MCF 10A (cell line): Measurements from ENCODE around the gene C11orf54. TPM values are rescaled to one million over a fixed set of nuclear protein-coding genes. Genes with fewer than 3 reads are reported as not detected.

Experiments used
- BruUV-seq: library from RNA; stranded (reverse); fragments of 400-500 nt; replicated peaks from 2 replicates; lab custom pipeline; 2021; lab: Mats Ljungman, UMichigan
- CTCF ChIA-PET: fragments of 300-600 bp; sonication (Branson Sonifier 250); formaldehyde crosslinking; extraction: SDS; loops from one replicate; lab custom pipeline; 2021; ENCODE audit warnings: antibody characterized with exemption, inconsistent platforms; lab: Yijun Ruan, JAX
- POLR2A ChIA-PET: fragments of 300-600, 350-650 bp; sonication (Branson Sonifier 250); formaldehyde crosslinking; extraction: SDS; loops from one replicate; lab custom pipeline; 2020; ENCODE audit warnings: antibody characterized with exemption, inconsistent platforms; lab: Yijun Ruan, JAX
- DNase-seq: peaks from one replicate; pipeline ENCODE4 v3.0.0-alpha.2; 2018; ENCODE audit not compliant: unreplicated experiment
- H3K27ac Mint-ChIP-seq: one replicate; pipeline ENCODE4 v1.8.0; 2022; ENCODE audit warnings: mild to moderate bottlenecking, low read depth, mixed read lengths; ENCODE audit not compliant: unreplicated experiment
- H3K27me3 Mint-ChIP-seq: one replicate; pipeline ENCODE4 v1.8.0; 2022; ENCODE audit warnings: mixed read lengths; ENCODE audit not compliant: insufficient read depth, unreplicated experiment
- H3K36me3 Mint-ChIP-seq: one replicate; pipeline ENCODE4 v1.8.0; 2022; ENCODE audit warnings: mild to moderate bottlenecking, moderate library complexity, mixed read lengths; ENCODE audit not compliant: insufficient read depth, unreplicated experiment
- H3K4me1 Mint-ChIP-seq: one replicate; pipeline ENCODE4 v1.8.0; 2022; ENCODE audit warnings: mixed read lengths; ENCODE audit not compliant: insufficient read depth, unreplicated experiment
- H3K4me3 Mint-ChIP-seq: one replicate; pipeline ENCODE4 v1.8.0; 2022; ENCODE audit warnings: mild to moderate bottlenecking, moderate library complexity, mixed read lengths; ENCODE audit not compliant: unreplicated experiment
- H3K9me3 Mint-ChIP-seq: one replicate; pipeline ENCODE4 v1.8.0; 2022; ENCODE audit warnings: mixed read lengths; ENCODE audit not compliant: unreplicated experiment
- CTCF ChIP-seq: fragments of 200-600 bp; IDR thresholded peaks from one replicate; pipeline ENCODE4 v1.8.0; 2022; ENCODE audit warnings: antibody characterized with exemption, mild to moderate bottlenecking; ENCODE audit not compliant: unreplicated experiment
- intact Hi-C: fragments of 100-400 bp; cut with micrococcal nuclease; formaldehyde crosslinking; loops from 2 replicates; pipeline ENCODE4 v1.14.1; 2022
- total RNA-seq: library from RNA; stranded (reverse); gene quantifications from 2 replicates; pipeline ENCODE4 v1.2.3, GENCODE V29; 2022

C11orf54 gene
- total RNA-seq, 1 experiment from 2014 or later: 13.8 TPM

DNA sequence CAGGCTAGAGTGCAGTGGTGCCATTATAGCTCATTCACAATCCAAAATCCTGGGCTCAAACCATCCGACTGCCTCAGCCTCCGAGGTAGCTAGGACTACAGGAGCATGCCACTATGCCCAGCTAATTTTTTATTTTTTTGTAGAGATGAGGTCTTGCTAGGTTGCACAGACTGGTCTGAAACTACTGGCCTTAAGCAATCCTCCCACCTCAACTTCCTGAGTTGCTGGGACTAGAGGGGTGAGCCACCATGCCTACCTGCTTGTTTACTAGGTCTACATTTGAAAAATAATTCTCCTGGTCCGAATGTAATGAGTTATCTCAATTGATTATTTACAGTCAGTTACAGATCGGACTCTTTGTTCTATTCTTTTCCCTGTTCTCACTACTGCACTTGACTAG lies 22.2 kb upstream of the C11orf54 start:
- no peak for TF ChIP-seq CTCF
- H3K4me3 Mint-ChIP-seq: no peak overlapping the region
- DNase-seq: no peak
- no peaks in the 10 kb centered on the region for H3K4me1 Mint-ChIP-seq
- BruUV-seq: no TSS peak
- POLR2A ChIA-PET: interaction anchor here (0.6 to 2.0 kb wide), 6 partner anchors 8 to 760 kb away, joined by 3 to 6 read pairs (median 4); partner anchors contain the start of genes C11orf54 and TAF1D
- intact Hi-C loops: no loop called here
- H3K9me3 Mint-ChIP-seq: no peaks in the 10 kb centered on the region
- no peaks in the 10 kb centered on the region for H3K27me3 Mint-ChIP-seq
- H3K36me3 Mint-ChIP-seq: peaks cover 45% of the 10 kb centered on the region
- CTCF ChIA-PET: interaction anchor here (1.1 kb wide), 1 partner anchor 67 kb away, joined by 3 read pairs; no protein-coding TSS in a partner anchor
- no peak overlapping the region for H3K27ac Mint-ChIP-seq

GRCh38 chr11:93720522-93720921 lies 20.9 kb upstream of the C11orf54 start:
- BruUV-seq: no TSS peak
- intact Hi-C loops: no loop called here
- no peak for TF ChIP-seq CTCF
- peaks cover 58% of the 10 kb centered on the region for H3K36me3 Mint-ChIP-seq
- ChIA-PET CTCF (interaction anchor here (0.6 to 1.4 kb wide), 5 partner anchors 17 to 1234 kb away, joined by 3 to 6 read pairs (median 3); no protein-coding TSS in a partner anchor), POLR2A (interaction anchor here (2.0 to 3.2 kb wide), 2 partner anchors 11 to 19 kb away, joined by 6 to 16 read pairs; no protein-coding TSS in a partner anchor)
- no peak overlapping the region for H3K4me3 Mint-ChIP-seq
- no peak overlapping the region for H3K27ac Mint-ChIP-seq
- H3K4me1 Mint-ChIP-seq: no peaks in the 10 kb centered on the region
- H3K27me3 Mint-ChIP-seq: no peaks in the 10 kb centered on the region
- no peak for DNase-seq
- H3K9me3 Mint-ChIP-seq: no peaks in the 10 kb centered on the region

DNA sequence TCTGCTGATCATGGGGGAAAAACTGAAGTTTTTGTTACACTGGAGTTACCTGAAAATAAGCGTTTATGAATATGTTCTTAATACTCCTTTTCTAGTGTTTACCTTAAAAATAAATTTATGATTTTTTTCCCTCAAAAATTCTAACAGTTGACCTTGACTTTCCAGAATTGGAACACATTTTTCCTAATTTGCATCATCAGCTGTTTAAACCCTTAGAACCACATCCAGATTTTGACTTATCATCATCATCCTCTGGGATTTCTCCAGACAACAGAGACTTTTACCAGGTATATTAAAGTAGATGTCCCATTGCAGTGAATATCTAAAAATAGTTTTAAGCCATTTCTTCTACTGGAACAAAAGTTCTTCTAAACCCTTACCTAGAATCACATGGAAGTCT lies 17.4 kb upstream of the C11orf54 start:
- no peak overlapping the region for H3K4me3 Mint-ChIP-seq
- no peaks in the 10 kb centered on the region for H3K9me3 Mint-ChIP-seq
- ChIA-PET CTCF (no interaction called here), POLR2A (interaction anchor here (0.6 to 9.2 kb wide), 4 partner anchors 15 to 343 kb away, joined by 3 to 123 read pairs (median 4); partner anchors contain the start of genes C11orf54, MED17 and TAF1D)
- intact Hi-C loops: no loop called here
- H3K4me1 Mint-ChIP-seq: no peaks in the 10 kb centered on the region
- H3K27me3 Mint-ChIP-seq: no peaks in the 10 kb centered on the region
- DNase-seq: no peak
- no peak overlapping the region for H3K27ac Mint-ChIP-seq
- no peak for TF ChIP-seq CTCF
- BruUV-seq: no TSS peak
- H3K36me3 Mint-ChIP-seq: peaks cover 72% of the 10 kb centered on the region

GRCh38 chr11:93727985-93728791 lies 13.3 kb upstream of the C11orf54 start:
- CTCF ChIA-PET: interaction anchor here (0.9 kb wide), 2 partner anchors 13 to 494 kb away, joined by 3 to 4 read pairs; partner anchors contain the start of genes C11orf54 and TAF1D
- no peak overlapping the region for H3K4me3 Mint-ChIP-seq

More at GRCh38 chr11:93727985-93728791, 13.3 kb upstream of the C11orf54 start:
- BruUV-seq: TSS peak; percentile 1
- peak; percentile 27 for DNase-seq
- POLR2A ChIA-PET: interaction anchor here (1.1 to 9.2 kb wide), 4 partner anchors 9 to 56 kb away, joined by 4 to 123 read pairs (median 4); partner anchors contain the start of genes C11orf54, MED17 and TAF1D
- Mint-ChIP-seq H3K9me3 (no peaks in the 10 kb centered on the region), H3K27me3 (no peaks in the 10 kb centered on the region), H3K36me3 (peaks cover 95% of the 10 kb centered on the region), H3K27ac (no peak overlapping the region), H3K4me1 (no peaks in the 10 kb centered on the region)
- intact Hi-C loops: loop anchor here (1.0 kb wide), 1 partner anchor 8 kb away; no protein-coding TSS in a partner anchor
- no peak for TF ChIP-seq CTCF
